ENCODE results near the gene POR. TPM values are rescaled to one million over a fixed set of nuclear protein-coding genes. Genes with fewer than 3 reads are reported as not detected.
"Not testable (repeated sequence)": the region's sequence is repeated elsewhere in the genome, so short reads cannot be mapped to it uniquely, and the experiment has no call there.

POR gene
- total RNA-seq = 10 to 100 TPM; 31.6 to 42.7 TPM

DNA sequence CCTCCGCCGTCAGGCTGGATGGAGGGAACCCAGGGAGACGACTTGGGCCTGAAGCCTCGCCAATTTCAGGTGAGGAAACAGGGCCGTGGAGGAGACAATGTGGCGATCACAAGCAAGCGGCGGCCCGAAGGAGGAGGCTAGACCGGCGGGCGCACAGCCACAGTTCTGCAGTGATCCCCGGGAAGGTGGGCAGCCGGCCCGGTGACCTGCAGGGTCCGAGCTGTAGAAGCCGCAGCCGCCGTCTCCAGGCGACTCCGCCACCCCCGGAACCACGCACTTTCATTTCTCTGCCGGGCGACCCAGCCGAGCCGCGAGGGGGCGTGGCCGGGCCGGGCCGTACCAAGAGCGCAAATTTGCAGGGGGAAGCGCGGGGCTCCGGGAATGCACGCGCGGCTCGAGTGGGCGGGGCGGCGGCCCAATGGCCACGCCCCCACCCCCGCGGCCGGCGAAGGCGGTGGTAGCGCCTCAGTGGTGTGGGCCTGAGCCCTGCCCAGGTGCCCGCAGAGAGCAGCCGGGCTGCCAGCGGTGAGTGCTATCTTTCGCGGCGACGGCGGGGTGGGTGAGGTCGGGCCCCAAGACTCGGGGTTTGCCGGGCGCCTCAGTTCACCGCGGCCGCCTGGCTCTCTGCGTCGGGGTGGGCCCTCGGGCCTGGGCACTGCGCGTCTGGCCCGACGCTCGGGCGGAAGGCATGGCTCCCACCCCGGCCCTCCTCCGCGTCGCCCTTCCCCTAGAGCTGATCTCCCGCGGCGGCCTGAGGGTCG lies at the start of gene POR:
Gene POR (plus strand): TSS at position 501 of the 761 bp plus-strand sequence. CDS start 38,847 bp downstream, outside the sequence.
- Mint-ChIP-seq H3K4me1 (ENCODE audit: low read depth) (peaks cover 30% of the 10 kb centered on the region), H3K4me3 (peak within 1 kb of the TSS; percentile 91 to 94), H3K36me3 (ENCODE audit: insufficient read depth in 2 of 2) (no peaks in the 10 kb centered on the region), H3K9me3 (no peaks in the 10 kb centered on the region), H3K27me3 (ENCODE audit: low read depth) (no peaks in the 10 kb centered on the region), H3K27ac (peak within 1 kb of the TSS; percentile 58)
- peak; percentile 92 to 93 for ATAC-seq (replicated peaks in 1 of 2)
- peak; percentile 96 to 99 for DNase-seq

DNA sequence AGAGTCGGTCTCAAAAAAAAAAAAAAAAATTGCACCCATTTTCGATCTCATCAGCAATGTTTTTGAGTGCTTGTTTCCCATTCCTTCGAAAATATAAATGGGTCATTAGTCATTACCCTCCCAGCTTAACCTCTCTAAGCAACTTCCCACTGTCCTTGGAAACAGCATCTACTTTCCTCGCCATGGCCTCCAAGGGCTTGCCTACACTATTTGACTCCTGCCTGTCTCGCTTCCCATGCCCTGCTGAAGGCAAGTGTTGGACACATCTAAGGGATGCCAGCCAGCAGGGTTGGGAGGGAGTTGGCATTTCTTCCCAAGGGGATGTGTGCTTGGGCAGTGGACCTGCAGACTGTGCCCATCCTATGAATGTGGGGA lies 48.9 kb upstream of the POR start:
- Mint-ChIP-seq H3K27ac (no peak overlapping the region), H3K36me3 (ENCODE audit: insufficient read depth in 2 of 2) (no peaks in the 10 kb centered on the region), H3K9me3 (no peaks in the 10 kb centered on the region), H3K4me3 (no peak overlapping the region), H3K27me3 (ENCODE audit: low read depth) (peaks cover 12% of the 10 kb centered on the region), H3K4me1 (ENCODE audit: low read depth) (peaks cover 28% of the 10 kb centered on the region)
- no peak for DNase-seq
- ATAC-seq (replicated peaks in 1 of 2) = peak in 1 of 2 donors; percentile 10

DNA sequence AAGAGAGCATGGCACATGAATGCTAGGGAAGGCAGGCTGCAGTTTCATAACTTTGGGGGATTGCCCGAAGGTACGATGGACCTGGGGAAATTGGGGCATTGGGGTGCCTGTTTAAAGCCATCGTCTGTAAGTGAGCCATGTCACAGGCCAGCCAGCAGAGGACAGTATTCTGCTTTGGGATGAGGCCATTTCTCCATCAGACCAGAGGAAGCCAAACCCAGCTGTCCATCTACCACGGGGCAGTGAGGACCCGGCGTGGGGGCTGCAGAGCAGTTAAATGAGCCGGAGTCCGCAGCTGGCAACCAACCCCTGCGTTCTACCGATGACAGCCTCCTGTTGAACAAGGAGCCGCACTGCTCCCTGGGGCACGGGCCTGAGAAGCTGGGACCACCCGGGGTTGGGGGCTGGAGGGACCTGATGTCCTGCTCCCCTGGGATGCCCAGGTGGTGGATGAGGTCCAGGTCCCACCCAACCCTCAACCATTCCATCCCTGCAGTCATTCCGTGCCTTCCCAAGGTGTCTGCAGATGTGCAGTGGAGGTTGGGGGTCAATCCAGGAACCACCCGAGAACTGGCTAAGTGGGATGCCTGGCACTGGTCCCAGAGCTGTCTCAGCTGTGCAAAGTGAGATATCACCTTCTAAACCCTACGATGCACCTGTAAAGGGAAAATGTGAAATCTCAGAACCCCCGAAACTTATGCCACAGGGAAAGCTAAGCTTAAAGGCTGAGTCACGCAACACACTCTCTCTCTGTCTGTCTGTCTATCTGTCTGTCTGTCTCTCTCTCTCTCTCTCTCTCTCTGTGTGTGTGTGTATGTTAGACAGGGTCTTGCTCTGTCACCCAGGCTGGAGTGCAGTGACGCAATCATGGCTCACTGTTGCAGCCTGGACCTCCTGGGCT lies 48.2 kb upstream of the POR start:
- H3K4me3 Mint-ChIP-seq = no peak overlapping the region
- no peak overlapping the region for H3K27ac Mint-ChIP-seq
- H3K4me1 Mint-ChIP-seq (ENCODE audit: low read depth) = peaks cover 28% of the 10 kb centered on the region
- ATAC-seq (replicated peaks in 1 of 2) (peak; percentile 71 to 79), DNase-seq (peak; percentile 54 to 57)
- peaks cover 12% of the 10 kb centered on the region for H3K27me3 Mint-ChIP-seq (ENCODE audit: low read depth)
- H3K36me3 Mint-ChIP-seq (ENCODE audit: insufficient read depth in 2 of 2) = no peaks in the 10 kb centered on the region
- no peaks in the 10 kb centered on the region for H3K9me3 Mint-ChIP-seq

DNA sequence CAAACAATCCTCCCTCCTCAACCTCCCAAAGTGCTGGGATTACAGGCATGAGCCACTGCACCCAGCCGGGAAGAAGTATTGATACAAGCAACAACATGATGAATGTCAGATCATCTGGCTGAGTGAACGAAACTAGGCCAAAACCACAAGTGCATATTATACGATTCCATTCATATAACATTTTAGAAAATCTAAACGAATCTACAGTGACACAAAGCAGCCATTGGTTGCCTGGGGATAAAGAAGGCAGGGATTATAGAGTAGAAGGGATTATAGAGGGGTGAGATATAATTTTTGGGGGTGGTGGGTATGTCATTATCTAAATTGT lies 47.6 kb upstream of the POR start:
- Mint-ChIP-seq H3K36me3 (ENCODE audit: insufficient read depth in 2 of 2) (no peaks in the 10 kb centered on the region), H3K9me3 (no peaks in the 10 kb centered on the region), H3K4me3 (no peak overlapping the region), H3K27me3 (ENCODE audit: low read depth) (peaks cover 12% of the 10 kb centered on the region), H3K27ac (no peak overlapping the region), H3K4me1 (ENCODE audit: low read depth) (peaks cover 28% of the 10 kb centered on the region)
- DNase-seq (no peak), ATAC-seq (replicated peaks in 1 of 2) (no peak)

DNA sequence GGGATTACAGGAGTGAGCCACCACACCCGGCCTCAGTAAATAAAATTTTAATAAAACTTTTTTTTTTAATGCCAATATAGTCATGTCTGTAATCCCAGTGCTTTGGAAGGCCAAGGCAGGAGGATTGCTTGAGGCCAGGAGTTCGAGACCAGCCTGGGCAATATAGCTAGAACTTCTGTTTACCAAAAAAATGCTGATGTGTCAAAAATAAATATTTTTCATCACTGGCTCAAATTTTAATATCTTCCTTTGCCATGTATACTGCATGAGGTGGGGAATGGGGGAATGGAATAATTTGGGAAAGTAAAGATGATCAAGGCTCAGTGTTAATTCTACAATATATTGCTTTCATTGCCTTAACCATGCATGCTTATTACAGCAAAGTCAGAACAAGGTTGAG lies 46.8 kb upstream of the POR start:
- Mint-ChIP-seq H3K4me1 (ENCODE audit: low read depth) (peaks cover 28% of the 10 kb centered on the region), H3K4me3 (no peak overlapping the region), H3K36me3 (ENCODE audit: insufficient read depth in 2 of 2) (no peaks in the 10 kb centered on the region), H3K27me3 (ENCODE audit: low read depth) (peaks cover 12% of the 10 kb centered on the region), H3K9me3 (no peaks in the 10 kb centered on the region), H3K27ac (no peak overlapping the region)
- DNase-seq = no peak
- ATAC-seq (replicated peaks in 1 of 2) = no peak

DNA sequence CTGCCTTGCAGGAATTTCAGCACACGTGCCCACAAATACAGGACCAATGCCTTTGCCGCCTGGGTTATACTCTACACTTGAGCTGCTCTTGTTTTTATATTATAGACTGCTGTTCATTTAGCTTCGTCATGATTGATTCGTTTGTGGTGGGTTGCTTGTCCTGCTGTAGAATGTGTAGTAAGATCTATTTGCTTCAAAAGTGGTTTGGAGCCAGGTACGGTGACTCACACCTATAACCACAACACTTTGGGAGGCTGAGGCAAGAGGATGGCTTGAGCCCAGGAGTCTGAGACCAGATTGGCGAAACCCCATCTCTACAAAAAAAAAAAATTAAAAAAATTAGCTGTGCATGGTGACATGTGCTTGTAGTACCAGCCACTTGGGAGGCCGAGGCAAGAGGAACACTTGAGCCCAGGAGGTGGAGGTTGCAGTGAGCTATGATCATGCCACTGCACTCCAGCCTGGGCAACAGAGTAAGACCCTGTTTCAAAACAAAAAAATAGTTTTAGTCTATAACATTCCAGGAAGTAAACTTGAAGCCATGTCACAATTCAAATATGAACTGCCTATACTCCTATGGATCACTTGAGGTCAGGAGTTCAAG lies 45.1 kb upstream of the POR start:
- Mint-ChIP-seq H3K4me3 (peak overlapping the region; percentile 41 to 42), H3K36me3 (ENCODE audit: insufficient read depth in 2 of 2) (no peaks in the 10 kb centered on the region), H3K27me3 (ENCODE audit: low read depth) (peaks cover 12% of the 10 kb centered on the region), H3K27ac (peak overlapping the region; percentile 17), H3K9me3 (no peaks in the 10 kb centered on the region), H3K4me1 (ENCODE audit: low read depth) (peaks cover 28% of the 10 kb centered on the region)
- ATAC-seq (replicated peaks in 1 of 2) (peak; percentile 68 to 74), DNase-seq (peak in 1 of 2 donors; percentile 22)

DNA sequence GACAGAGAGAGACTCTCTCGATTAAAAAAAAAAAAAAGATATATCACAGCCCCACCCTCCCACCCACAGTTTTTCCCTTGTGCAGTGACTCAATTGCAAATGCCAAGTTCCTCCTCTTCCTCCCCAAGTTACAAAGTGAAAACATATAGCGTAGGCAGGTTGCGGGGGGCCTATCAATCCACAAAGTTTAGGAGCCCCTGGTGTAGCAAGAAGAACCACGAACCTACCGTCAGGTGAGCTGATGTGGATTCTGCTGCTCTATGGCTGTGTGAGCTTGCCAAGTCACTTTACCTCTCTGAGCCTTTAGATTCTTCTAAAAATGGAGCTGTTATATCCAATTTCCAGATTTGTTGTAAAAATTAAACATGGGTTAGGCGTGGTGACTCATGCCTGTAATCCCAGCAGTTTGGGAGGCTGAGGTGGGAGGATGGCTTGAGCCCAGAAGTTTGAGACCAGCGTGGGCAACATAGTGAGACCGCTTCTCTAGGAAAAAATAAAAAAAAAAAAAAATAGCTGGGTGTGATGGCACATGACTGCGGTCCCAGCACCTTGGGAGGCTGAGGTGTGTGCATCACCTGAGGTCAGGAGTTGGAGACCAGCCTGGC lies 44.3 kb upstream of the POR start:
- peak overlapping the region; percentile 63 for H3K27ac Mint-ChIP-seq
- peak in 1 of 2 donors; percentile 18 for DNase-seq
- no peaks in the 10 kb centered on the region for H3K9me3 Mint-ChIP-seq
- peaks cover 28% of the 10 kb centered on the region for H3K4me1 Mint-ChIP-seq (ENCODE audit: low read depth)
- peak overlapping the region; percentile 66 to 77 for H3K4me3 Mint-ChIP-seq
- H3K27me3 Mint-ChIP-seq (ENCODE audit: low read depth) = peaks cover 12% of the 10 kb centered on the region
- peak; percentile 46 to 59 for ATAC-seq (replicated peaks in 1 of 2)
- H3K36me3 Mint-ChIP-seq (ENCODE audit: insufficient read depth in 2 of 2) = no peaks in the 10 kb centered on the region

DNA sequence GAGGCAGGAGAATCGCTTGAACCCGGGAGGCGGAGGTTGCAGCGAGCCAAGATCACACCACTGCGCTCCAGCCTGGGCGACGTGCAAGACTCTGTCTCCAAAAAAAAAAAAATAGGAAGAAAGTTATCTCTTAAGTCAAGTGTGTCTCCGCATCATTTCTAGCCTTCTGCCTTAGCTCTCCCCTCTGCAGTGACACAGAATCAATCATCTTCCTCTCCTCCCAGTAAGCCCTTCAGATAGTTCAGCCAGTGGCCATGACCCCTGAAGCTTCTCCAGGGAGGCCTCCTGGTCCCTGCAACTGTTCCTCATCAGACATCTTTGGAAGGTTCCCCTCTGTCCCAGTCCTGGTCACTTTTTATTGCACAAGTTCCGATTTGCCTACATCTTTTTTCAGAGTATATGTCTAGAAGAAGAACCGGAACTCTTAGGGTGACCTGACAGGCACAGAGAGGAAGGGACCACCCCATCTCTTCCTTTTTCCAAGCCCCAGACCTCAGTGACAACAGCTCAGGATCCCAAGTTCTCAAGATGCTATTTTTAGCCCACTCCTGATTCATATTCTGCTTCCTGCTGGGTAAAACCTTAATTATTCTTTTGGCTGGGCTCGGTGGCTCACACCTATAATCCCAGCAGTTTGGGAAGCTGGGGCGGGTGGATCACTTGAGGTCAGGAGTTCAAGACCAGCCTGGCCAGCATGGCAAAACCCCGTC lies 42.7 kb upstream of the POR start:
- Mint-ChIP-seq H3K9me3 (no peaks in the 10 kb centered on the region), H3K27ac (no peak overlapping the region), H3K36me3 (ENCODE audit: insufficient read depth in 2 of 2) (no peaks in the 10 kb centered on the region), H3K4me3 (no peak overlapping the region), H3K4me1 (ENCODE audit: low read depth) (peaks cover 25% of the 10 kb centered on the region), H3K27me3 (ENCODE audit: low read depth) (peaks cover 2% of the 10 kb centered on the region)
- DNase-seq (no peak), ATAC-seq (replicated peaks in 1 of 2) (no peak)

DNA sequence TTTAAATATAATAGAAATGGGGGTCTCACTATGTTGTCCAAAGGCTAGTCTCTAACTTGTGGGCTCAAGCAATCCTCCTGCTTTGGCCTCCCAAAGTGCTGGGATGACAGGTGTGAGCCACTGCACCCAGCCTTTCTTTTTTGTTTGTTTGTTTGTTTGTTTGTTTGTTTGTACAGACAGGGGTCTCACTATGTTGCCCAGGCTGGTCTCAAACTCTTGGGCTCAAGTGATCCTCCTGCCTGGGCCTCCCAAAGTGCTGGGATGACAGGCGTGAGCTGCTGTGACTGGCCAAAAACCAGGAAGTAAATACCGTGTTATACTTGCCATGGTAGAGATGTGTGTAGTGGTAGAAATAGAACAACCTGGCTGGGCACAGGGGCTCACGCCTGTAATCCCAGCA lies 40.8 kb upstream of the POR start:
- H3K4me1 Mint-ChIP-seq (ENCODE audit: low read depth) = peaks cover 28% of the 10 kb centered on the region
- not testable (repeated sequence) for H3K9me3 Mint-ChIP-seq; H3K36me3 Mint-ChIP-seq (ENCODE audit: insufficient read depth in 2 of 2); H3K27ac Mint-ChIP-seq; H3K4me3 Mint-ChIP-seq; H3K27me3 Mint-ChIP-seq (ENCODE audit: low read depth); DNase-seq; ATAC-seq (replicated peaks in 1 of 2)

DNA sequence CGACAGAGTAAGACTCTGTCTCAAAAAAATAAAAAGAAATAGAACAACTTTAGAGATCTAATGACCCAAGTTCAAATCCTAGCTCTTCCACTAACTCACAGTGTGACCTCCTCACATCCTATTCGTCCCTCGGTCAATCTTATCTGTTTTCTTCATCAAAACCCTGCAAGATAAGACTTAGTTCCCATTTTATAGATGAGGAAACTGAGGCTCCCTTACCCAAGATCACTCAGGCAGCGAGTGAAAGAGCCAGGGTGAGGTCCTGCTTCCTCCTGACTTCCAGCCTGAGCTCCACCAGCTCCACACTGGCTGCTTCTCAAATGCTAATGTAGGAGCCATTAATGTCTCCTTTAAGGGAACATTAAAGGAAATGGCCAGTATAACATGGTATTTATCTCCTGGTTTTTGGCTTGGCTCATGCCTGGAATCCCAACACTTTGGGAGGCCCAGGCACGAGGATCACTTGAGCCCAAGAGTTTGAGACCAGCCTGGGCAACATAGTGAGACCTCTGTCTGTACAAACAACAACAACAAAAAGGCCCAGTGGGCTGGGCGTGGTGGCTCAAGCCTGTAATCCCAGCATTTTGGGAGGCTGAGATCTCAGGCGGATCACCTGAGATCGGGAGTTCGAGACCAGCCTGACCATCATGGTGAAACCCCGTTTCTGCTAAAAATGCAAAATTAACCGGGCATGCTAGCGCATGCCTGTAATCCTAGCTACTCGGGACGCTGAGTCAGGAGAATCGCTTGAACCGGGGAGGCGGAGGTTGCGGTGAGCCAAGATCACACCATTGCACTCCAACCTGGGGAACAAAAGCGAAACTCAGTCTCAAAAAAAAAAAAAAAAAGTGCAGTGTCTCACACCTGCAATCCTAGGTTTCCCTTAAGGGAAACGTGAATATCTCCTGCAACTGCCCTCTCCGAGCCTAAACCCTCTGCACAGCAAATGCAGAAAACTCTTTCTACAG lies 39.6 kb upstream of the POR start:
- no peaks in the 10 kb centered on the region for H3K27me3 Mint-ChIP-seq (ENCODE audit: low read depth)

DNA sequence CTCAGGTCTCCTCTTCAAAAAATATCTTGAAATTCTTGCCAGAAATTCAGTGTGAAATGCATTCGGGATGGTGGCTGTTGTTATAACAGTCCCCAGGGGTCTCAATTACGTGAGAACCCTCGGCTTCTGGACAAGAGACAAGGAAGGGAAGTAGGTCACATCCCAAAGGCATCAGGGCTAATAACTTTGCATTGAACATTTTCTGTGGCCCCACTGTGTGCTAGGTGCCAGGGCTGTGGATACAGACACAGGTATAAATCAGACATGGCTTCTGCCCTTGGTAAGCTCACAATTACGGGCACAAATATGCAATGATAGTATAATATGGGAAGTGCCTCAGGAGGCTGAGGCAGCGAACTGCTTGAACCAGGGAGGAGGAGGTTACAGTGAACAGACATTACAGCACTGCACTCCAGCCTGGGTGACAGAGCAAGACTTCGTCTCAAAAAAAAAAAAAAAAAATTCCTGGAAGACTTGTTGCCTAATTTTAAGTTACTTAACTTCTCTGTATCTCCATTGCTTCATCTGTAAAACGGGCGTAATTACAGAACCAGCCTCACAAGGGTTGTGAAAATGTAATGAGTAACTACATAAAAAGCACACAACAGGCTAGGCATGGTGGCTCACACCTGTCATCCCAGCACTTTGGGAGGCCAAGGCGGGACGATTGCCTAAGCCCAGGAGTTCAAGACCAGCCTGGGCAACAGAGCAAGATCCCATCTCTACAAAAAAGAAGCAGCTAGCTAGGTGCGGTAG lies 38.7 kb upstream of the POR start:
- Mint-ChIP-seq H3K4me3 (no peak overlapping the region), H3K27ac (no peak overlapping the region), H3K27me3 (ENCODE audit: low read depth) (no peaks in the 10 kb centered on the region), H3K36me3 (ENCODE audit: insufficient read depth in 2 of 2) (peaks cover 7 to 9% of the 10 kb centered on the region in 2 donors), H3K4me1 (ENCODE audit: low read depth) (peaks cover 32% of the 10 kb centered on the region), H3K9me3 (no peaks in the 10 kb centered on the region)
- no peak for ATAC-seq (replicated peaks in 1 of 2)
- no peak for DNase-seq

More for the DNA sequence above, 39.6 kb upstream of the POR start:
- Mint-ChIP-seq H3K4me3 (no peak overlapping the region), H3K4me1 (ENCODE audit: low read depth) (peaks cover 28% of the 10 kb centered on the region), H3K36me3 (ENCODE audit: insufficient read depth in 2 of 2) (peaks cover 7% of the 10 kb centered on the region in 2 donors), H3K27ac (no peak overlapping the region), H3K9me3 (no peaks in the 10 kb centered on the region)
- DNase-seq (no peak), ATAC-seq (replicated peaks in 1 of 2) (no peak)
